ENCODE data around the gene BCAN.

The BCAN gene

GRCh38 chr1:156696755-156697154 lies 54.8 kb downstream of the BCAN start:
- TF ChIP-seq CTCF (IDR thresholded peaks at IDR 0.05), result no peak
- Histone ChIP-seq H3K9ac (no peak overlapping the region), H3K4me1 (peaks cover 15% of the 10 kb centered on the region), H3K27me3 (ENCODE audit: control insufficient read depth, insufficient read depth, low read length) (no peaks in the 10 kb centered on the region), H3K4me2 (ENCODE audit: low read length) (no peak overlapping the region), H3K27ac (no peak overlapping the region), H2AFZ (no peak overlapping the region), H3K79me2 (no peaks in the 10 kb centered on the region), H3K36me3 (ENCODE audit: control insufficient read depth, insufficient read depth, low read length) (no peaks in the 10 kb centered on the region), H3K9me3 (ENCODE audit: control insufficient read depth, low read length) (no peaks in the 10 kb centered on the region), H3K4me3 (ENCODE audit: low read depth, low read length) (no peak overlapping the region)

GRCh38 chr1:156697481-156697880 lies 55.6 kb downstream of the BCAN start:
- no peak overlapping the region for H3K4me3 ChIP-seq (ENCODE audit: low read depth, low read length)
- H3K4me1 ChIP-seq, result peaks cover 9% of the 10 kb centered on the region
- H3K27ac ChIP-seq, result peak overlapping the region; percentile 39
- no peak overlapping the region for H3K9ac ChIP-seq
- H3K27me3 ChIP-seq (ENCODE audit: control insufficient read depth, insufficient read depth, low read length), result no peaks in the 10 kb centered on the region
- no peak for TF ChIP-seq CTCF (IDR thresholded peaks at IDR 0.05)
- H2AFZ ChIP-seq, result no peak overlapping the region
- H3K36me3 ChIP-seq (ENCODE audit: control insufficient read depth, insufficient read depth, low read length), result no peaks in the 10 kb centered on the region
- H3K4me2 ChIP-seq (ENCODE audit: low read length), result no peak overlapping the region
- no peaks in the 10 kb centered on the region for H3K9me3 ChIP-seq (ENCODE audit: control insufficient read depth, low read length)
- H3K79me2 ChIP-seq, result no peaks in the 10 kb centered on the region

- H2AFZ ChIP-seq, result no peak overlapping the region
- no peak overlapping the region for H3K4me3 ChIP-seq (ENCODE audit: low read depth, low read length)
- H3K4me2 ChIP-seq (ENCODE audit: low read length), result no peak overlapping the region
- H3K36me3 ChIP-seq (ENCODE audit: control insufficient read depth, insufficient read depth, low read length), result no peaks in the 10 kb centered on the region
- no peak overlapping the region for H3K9ac ChIP-seq
- no peak for TF ChIP-seq CTCF (IDR thresholded peaks at IDR 0.05)
- no peaks in the 10 kb centered on the region for H3K9me3 ChIP-seq (ENCODE audit: control insufficient read depth, low read length)
- peaks cover 15% of the 10 kb centered on the region for H3K4me1 ChIP-seq
- H3K27ac ChIP-seq, result no peak overlapping the region
- no peaks in the 10 kb centered on the region for H3K79me2 ChIP-seq
- H3K27me3 ChIP-seq (ENCODE audit: control insufficient read depth, insufficient read depth, low read length), result no peaks in the 10 kb centered on the region
Measured at GRCh38 chr1:156698995-156699394, 57.1 kb downstream of the BCAN start.

- Histone ChIP-seq H3K4me1 (peaks cover 15% of the 10 kb centered on the region), H3K27ac (no peak overlapping the region), H3K4me2 (ENCODE audit: low read length) (no peak overlapping the region), H3K4me3 (ENCODE audit: low read depth, low read length) (no peak overlapping the region), H3K36me3 (ENCODE audit: control insufficient read depth, insufficient read depth, low read length) (no peaks in the 10 kb centered on the region), H2AFZ (no peak overlapping the region), H3K9me3 (ENCODE audit: control insufficient read depth, low read length) (no peaks in the 10 kb centered on the region), H3K27me3 (ENCODE audit: control insufficient read depth, insufficient read depth, low read length) (no peaks in the 10 kb centered on the region), H3K9ac (no peak overlapping the region), H3K79me2 (no peaks in the 10 kb centered on the region)
- TF ChIP-seq CTCF (IDR thresholded peaks at IDR 0.05), result no peak
Measured at GRCh38 chr1:156700736-156701531, 59.0 kb downstream of the BCAN start.

GRCh38 chr1:156703336-156703735 lies 61.4 kb downstream of the BCAN start:
- H3K9me3 ChIP-seq (ENCODE audit: control insufficient read depth, low read length), result no peaks in the 10 kb centered on the region
- no peak for TF ChIP-seq CTCF (IDR thresholded peaks at IDR 0.05)
- peaks cover 16% of the 10 kb centered on the region for H3K4me1 ChIP-seq
- no peaks in the 10 kb centered on the region for H3K36me3 ChIP-seq (ENCODE audit: control insufficient read depth, insufficient read depth, low read length)
- peak overlapping the region; percentile 88 for H3K4me2 ChIP-seq (ENCODE audit: low read length)
- no peaks in the 10 kb centered on the region for H3K27me3 ChIP-seq (ENCODE audit: control insufficient read depth, insufficient read depth, low read length)
- no peak overlapping the region for H3K27ac ChIP-seq
- H3K79me2 ChIP-seq, result no peaks in the 10 kb centered on the region
- H3K9ac ChIP-seq, result no peak overlapping the region
- H3K4me3 ChIP-seq (ENCODE audit: low read depth, low read length), result peak overlapping the region; percentile 70
- no peak overlapping the region for H2AFZ ChIP-seq

All from parathyroid adenoma (tissue), 2 donors.